NCI-H2171 treated with DMSO at 0.1 percent for 48 hours (cell line): ENCODE results near the gene SPSB3.

Experiments
- DNase-seq: peaks from one replicate; lab custom pipeline; 2025; lab: John Stamatoyannopoulos, UW

The SPSB3 gene

DNA sequence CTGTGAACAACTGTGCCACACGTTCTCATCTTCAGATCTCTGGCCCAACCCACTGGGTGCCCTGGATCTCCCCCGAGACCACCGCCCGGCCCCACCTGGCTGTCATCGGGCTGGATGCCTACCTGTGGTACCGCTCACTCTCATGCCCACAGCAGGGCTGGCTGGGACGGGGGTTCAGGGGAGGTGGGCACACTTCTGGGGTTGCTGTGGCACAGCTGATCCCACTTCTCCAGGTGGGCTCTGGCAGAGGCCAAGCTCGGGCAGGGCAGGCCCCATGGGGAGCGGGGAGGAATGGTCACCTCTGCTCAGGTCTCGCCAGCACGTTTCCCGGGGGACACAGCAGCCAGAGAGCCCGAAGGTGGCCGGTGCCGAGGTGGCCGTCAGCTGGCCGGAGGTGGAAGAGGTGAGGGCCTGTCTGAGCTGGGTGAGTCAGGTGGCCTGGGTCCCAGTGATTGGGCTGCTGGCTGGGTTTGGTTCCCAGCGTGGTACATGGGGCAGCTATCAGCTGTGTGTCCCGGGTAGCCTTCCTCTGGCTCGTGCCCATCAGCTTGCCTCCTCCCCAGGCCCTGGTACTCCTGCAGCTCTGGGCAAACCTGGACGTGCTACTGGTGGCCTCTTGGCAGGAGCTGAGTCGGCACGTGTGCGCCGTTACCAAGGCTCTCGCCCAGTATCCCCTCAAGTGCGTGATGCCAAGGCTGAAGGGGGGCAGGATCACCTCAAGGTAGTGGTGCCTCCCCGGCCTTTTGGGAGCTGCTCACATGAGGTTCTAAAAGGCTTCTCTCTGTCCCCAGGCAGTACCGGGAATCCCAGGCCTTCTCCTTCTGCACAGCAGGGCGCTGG, 7.1 kb downstream of the SPSB3 start:
- no peak for DNase-seq

DNA sequence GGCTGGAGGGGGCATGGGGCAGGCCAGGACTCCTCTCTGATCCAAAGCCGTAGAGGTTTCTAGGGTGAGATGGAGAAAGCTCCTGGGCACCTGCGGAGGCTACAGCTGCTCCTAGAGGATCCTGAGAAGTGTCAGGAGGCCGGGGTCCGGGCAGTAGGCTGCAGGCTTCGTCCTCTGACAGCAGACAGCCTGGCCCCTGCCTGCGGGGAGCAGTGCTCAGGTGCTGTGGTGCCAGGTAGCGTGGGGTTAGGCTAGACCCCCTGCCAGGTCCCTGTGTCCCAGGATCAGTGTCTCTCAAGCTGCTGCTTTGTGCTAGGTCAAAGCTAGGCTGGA, 8.0 kb downstream of the SPSB3 start:
- no peak for DNase-seq

GRCh38 chr16:1773703-1774447, 8.5 kb downstream of the SPSB3 start:
- DNase-seq, result peak; percentile 10

GRCh38 chr16:1772908-1773702, 9.3 kb downstream of the SPSB3 start, which contains the start of gene MRPS34:
Gene MRPS34 (minus strand): TSS chr16:1773134. CDS start chr16:1773119, 15 bp downstream.
- peak; percentile 83 for DNase-seq

DNA sequence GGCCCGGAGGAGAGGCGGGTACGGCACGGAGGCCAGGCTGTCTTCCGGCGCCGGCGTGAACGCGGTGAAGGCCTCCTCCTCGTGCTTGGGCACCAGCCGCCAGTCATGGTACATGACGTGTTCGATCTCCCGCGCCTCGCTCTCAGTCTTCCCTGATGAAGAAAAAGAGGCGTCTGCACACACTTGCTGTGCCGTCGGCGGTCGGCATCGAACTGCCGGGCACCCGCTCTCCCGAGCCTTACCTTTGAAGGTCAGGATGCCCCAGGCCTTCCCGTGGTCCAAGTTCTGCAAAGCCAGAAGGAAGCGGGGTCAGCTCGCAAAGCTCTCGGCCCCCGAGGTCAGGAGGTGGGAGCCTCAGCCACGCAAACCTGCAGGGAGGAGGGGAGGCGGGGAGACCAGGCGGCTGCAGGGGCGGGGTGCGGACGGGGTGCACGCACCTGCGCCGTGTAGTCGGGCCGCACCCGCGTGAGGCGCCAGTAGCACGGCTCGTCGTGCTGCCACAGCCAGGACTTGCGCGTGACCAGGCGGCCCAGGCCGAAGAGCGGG, 9.9 kb downstream of the SPSB3 start, which contains the start of gene EME2:
TSS of gene EME2 (plus strand) at position 449 of the 546 bp plus-strand sequence. CDS start 418 bp downstream, outside the sequence.
- peak; percentile 56 for DNase-seq

- DNase-seq, result no peak
Observed at GRCh38 chr16:1771864-1772361, 10.5 kb downstream of the SPSB3 start.

DNA sequence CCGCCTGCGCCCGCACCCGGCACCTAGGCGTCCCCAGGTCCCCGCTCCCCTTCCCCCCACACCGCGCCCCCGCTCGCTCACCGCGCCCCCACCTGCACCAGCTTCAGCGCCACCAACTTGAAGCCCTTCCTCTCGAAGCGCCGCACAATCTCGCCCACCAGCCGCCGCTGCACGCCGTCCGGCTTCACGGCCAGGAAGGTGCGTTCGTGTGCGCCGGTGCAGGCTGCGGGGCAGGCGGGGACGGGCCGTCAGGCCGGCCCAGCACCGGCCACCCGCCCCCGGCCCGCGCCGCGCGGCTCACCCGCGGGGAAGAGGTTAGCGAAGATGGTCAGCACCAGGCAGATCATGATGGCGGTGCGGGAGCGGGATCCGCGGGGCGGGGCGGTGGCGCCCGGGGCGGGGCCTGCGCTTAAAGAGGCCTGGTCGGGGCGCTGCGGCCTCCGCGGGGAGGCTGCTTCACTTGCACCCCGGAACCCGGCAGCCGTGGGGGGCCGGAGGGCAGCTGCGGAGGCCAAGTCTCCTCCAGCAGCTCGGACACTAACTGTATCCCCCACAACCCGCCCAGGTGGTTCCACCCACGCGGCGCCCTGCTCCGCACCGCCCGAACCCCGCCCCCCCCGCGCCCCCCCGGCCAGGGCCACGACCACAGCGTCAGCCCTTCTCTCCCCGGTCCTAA, 11.0 kb downstream of the SPSB3 start, which contains the start of gene NME3:
TSS of gene NME3 (minus strand) at position 356 of the 676 bp plus-strand sequence. CDS start at position 347, 9 bp downstream.
- peak; percentile 49 for DNase-seq

DNA sequence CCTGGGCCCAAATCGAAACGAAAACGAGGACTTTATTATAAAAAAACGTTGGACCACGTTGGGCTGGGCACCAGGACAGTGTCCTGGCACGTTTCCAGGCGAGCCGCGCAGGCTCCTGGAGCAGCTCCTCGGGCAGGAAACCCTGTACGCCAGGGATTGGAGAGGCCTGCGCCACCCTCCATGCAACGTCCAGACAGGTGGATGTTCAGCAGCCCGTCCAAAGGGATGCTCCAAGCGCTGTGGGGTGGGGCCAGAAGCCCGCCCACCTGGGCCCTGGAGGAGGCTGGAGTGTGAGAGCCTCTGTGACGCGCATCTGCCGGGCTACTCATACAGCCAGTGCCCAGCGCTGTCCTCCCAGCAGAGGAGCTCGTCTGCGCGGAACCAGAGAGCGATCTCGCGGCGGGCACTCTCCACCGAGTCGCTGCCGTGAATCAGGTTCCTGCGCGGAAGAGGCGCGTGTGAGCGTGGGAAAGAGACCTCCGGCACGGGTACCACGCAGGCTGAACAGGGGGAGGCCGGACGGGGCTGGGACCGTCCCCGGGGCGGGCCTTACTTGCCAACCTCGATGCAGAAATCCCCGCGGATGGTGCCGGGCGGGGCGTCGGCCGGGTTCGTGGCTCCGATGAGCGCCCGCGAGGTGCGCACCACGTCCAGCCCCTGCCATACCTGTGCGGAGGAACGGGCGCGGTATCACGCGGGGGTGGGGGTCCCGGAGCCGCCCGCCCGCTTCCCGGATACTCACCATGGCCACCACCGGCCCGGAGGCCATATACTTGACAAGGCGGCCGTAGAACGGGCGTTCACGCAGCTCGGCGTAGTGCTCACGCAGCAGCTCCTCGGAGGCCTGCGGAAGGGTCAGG, 11.8 kb downstream of the SPSB3 start:
- peak; percentile 14 for DNase-seq

DNA sequence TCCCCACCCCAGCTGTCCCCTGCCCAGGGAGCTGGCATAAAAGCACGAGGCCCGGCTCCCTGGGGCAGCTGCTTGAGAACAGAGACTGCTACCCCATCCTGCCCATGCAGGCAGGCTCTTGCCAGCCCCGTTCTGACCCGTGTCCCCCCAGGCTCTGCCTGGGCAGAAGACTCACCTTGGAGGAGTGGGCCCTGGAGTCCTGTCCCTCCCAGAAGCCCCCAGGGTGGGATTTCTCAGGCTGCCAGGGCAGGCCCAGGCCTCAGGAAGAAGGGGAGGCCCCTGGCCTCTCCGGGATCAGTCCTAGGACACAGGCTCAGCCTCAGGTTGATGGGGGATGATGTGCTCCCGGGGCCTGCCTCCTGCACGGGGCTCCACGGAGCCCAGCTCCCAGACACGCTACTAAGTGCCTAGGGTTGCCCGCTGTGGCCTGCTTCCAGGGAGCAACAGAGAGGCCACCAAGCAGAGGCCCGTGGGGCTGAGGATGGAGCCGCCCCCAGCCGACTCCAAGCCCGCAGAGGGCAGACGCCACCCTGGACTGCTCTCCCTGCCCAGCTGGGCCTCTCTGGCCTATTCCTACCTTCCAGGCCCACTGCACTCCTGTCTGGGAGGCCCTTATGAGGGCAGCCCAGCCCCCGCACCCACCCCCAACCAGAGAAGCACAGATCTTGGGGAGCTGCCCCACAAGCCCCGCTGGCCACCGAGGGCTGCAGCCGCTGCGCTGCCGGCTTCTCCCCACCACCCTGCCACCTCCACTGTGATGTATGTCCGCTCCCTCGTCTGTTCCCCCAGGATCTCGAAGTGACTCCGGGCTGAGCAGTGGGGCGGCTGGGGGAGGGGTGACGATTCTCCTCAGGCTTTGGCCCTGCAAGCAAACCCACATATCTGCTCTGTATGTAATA, 12.7 kb downstream of the SPSB3 start:
- DNase-seq, result no peak

DNA sequence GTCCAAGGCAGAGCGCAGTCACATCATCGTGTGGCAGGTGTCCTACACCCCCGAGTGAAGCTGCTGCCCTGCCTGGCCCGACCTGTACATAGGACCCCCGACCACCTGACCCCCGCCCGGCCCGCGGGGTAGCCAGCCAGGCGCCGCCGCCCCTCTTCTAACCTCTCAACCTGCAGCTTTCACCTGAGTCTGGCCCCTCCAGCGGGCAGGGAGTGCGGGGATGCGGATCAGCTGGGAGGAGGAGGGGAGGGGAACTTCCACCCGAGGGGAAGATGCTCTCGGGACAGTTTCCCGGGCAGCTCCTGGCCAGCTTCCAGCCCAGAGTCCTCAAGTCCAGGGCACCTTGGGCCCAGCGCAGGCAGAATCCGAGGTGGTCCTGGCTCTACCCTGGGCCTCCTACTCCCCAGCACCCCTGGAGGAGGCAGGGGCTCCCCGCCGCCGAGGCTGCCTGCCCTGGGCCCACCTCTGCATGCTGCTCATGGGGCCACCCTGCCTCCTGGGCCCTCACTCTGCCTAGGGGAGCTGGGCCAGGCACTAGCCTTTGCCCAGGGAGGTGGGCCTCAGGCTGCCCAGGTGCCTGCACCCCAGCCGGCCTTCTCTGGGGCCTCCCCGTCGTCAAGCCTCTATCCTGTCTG, 13.5 kb downstream of the SPSB3 start:
- no peak for DNase-seq

- DNase-seq, result no peak
Observed at GRCh38 chr16:1768061-1768766, 14.2 kb downstream of the SPSB3 start.

DNA sequence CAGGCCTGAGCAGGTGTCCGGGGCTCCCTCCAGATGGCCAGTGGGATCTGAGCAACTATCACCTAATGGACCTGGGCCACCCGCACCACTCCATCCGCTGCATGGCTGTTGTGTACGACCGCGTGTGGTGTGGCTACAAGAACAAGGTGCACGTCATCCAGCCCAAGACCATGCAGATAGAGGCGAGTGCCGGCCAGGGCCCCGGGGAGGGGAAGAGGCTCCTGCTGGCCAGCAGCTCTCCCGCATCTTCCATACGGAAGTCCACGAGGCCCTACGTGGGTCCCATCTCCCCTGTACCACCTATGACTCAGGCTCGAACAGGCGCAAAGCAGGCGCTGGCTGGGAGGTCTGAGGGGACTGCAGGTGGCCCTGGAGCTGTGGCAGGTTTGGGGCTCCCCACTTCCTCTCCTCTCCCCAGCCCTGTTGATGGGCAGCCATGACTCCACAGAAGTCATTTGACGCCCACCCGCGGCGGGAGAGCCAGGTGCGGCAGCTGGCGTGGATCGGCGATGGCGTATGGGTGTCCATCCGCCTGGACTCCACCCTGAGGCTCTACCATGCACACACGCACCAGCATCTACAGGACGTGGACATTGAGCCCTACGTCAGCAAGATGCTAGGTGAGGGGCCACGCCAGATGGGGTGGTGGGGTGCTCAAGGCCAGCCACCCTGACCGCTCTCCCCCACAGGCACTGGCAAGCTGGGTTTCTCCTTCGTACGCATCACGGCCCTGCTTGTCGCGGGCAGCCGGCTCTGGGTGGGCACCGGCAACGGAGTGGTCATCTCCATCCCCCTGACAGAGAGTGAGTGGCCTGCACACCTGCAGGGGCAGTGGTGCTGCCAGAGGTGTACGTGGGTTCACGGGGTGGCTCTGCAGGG, 15.0 kb downstream of the SPSB3 start:
- no peak for DNase-seq

DNA sequence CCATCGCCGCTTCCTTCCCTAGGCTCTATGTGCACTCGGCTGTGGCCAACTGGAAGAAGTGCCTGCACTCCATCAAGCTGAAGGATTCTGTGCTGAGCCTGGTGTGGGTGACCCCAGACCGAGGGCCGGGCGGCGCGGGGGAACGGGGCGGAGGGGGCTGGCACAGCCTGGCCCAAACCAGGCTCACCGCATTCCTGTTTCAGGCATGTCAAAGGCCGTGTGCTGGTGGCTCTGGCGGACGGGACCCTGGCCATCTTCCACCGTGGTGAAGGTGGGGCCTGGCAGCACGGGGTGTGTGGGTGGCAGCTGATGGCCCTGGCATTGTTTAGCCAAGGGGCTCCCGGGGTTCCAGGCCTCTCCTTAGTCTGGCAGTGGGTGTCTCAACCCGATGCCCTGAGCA, 15.7 kb downstream of the SPSB3 start:
- no peak for DNase-seq

- no peak for DNase-seq
Observed at GRCh38 chr16:1766231-1766630, 16.1 kb downstream of the SPSB3 start.

DNA sequence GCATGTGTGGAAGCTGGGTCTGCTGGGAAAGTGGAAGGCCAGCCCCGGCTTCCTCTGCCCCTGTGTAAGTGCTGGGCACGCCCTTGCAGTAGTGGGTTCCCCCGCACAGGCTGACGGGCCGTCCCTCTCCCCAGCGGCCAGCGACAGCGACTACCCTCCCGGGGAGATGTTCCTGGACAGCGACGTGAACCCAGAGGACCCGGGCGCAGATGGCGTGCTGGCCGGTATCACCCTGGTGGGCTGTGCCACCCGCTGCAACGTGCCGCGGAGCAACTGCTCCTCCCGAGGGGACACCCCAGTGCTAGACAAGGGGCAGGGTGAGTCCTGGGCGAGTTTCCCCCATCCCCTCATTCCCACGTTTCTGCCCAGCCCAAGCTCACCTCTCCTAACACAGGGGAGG, 16.5 kb downstream of the SPSB3 start:
- no peak for DNase-seq

GRCh38 chr16:1764971-1765370, 17.4 kb downstream of the SPSB3 start:
- DNase-seq, result no peak
